Stimulated activated CD4-positive, alpha-beta T cell treated with anti-CD3 and anti-CD28 coated beads, TNF-alpha, amount 100 ng/mL, for 4 hours (primary cell): Measurements from ENCODE around the gene TSPAN15.

Experiments used
- DNase-seq, 3 experiments: peaks; one replicate each; pipeline ENCODE4 v3.0.0-alpha.2; 2020; ENCODE audit warnings: low read depth in 3 of 3

TSPAN15 gene

GRCh38 chr10:69466158-69466490, 14.9 kb downstream of the TSPAN15 start:
- no peak for DNase-seq

- no peak for DNase-seq
Observed at GRCh38 chr10:69466689-69467088, 15.4 kb downstream of the TSPAN15 start.

DNA sequence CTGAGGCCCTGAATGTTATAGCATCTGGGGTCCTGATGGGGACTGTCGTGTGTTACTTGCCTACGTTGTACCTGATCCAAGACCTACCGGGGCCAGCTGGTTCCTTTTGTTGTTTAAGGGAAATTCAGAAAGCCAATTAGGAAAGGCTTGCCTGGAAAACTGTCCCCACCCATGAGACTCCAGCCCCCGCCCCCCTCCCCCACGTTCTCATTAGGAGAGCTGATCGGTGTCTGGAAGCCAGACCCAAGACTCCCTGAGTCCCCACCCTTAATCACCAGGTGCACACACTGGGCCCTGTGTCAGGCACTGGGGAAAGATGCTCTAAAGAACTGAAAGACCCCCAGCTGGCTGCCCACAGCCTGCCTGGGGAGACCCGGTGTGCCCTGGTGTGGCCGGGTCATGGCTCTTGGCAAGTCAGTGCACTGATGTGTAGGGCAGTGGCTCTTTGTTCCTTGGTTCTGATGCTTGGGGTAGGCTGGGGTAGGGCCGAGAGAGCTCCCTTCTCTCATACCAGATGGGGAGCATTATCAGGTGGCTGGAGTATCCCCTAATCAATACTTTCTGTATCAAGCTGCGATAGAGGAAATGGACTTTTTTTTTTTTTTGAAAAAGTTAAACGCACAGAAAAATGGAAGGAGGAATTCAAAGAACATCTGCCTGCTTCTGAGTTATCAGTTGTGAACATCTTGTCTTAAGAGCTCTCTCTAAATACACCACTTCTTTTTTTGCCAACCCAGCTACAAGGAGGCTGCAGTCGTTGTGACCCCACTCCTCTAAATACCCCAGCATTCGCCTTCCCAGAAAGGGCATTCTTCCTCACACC, 16.9 kb downstream of the TSPAN15 start:
- no peak for DNase-seq

GRCh38 chr10:69468751-69469089, 17.5 kb downstream of the TSPAN15 start:
- DNase-seq: no peak

- DNase-seq: no peak
Observed at GRCh38 chr10:69469976-69470375, 18.7 kb downstream of the TSPAN15 start.

- DNase-seq: no peak
Observed at GRCh38 chr10:69470463-69471384, 19.5 kb downstream of the TSPAN15 start.

DNA sequence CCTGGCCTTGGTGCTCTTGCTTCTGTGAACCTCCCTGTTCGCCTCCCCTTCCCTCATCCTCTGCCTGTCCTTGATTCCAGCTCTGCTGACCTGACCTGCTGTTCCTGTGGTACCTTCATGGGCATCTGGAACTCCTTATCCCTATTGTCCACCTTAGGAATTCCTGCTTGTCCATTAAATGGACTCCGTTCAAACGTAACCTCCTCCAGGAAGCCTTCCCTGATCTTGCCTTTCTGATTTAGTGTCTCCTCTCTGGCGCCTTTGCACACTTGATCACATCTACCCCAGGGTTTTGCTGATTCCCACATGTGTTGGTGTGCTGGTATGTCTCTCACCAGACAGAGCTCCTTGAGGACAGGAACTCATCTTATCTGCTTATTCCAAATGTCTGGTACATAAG, 20.9 kb downstream of the TSPAN15 start:
- DNase-seq: no peak

DNA sequence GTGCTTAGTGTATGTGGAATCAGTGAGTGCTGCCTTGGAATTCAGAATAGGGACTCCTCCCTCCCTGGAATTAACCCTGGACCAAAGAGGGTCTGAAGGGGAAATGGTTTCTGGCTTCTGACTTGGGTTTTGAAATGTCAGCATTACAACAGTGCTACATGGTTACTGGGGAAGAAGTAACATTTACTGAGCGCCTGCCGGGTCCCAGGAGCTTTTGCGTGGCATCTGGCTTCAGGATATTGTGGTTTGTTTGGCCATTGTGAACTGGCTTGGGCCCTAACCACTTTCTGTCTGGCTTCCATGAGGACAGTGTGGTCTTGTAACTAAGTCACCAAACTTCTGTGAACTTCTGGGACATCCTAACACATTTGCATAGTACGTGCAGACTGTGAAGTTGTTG, 21.3 kb downstream of the TSPAN15 start:
- DNase-seq: no peak

DNA sequence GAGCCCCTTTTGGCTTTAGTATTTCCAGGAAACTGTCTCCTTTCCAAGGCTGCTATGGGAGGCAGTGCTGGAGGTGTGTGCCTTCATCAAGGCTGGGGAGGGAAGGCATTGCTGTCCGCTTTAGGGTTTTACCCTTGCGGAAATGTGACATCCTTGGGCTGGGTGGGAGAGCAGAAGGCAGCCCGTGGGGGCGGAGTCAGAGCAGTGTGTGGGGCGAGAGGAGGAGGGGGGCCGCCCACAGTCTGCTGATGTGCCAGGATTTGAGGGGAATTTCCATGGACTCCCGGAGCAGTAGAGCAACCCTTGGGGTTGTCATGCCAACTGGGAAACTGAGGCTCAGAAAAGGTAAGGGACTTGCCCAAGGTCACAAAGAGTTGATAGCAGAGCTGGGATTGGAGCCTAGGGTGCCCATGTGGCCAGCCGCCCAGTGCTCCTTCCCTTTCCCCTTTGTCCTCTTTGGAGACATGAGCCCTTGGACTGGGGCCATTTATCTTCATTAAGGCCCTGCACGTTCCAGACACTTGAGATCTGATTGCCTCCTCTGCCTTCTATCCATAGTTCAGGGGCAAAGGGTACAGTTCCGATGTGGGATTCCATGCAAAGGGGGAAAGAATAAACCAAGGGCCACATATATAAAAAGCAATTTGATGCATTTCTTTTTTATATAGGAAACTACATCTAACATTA, 22.2 kb downstream of the TSPAN15 start:
- no peak for DNase-seq

- DNase-seq: no peak
Observed at GRCh38 chr10:69474742-69475432, 23.6 kb downstream of the TSPAN15 start.

DNA sequence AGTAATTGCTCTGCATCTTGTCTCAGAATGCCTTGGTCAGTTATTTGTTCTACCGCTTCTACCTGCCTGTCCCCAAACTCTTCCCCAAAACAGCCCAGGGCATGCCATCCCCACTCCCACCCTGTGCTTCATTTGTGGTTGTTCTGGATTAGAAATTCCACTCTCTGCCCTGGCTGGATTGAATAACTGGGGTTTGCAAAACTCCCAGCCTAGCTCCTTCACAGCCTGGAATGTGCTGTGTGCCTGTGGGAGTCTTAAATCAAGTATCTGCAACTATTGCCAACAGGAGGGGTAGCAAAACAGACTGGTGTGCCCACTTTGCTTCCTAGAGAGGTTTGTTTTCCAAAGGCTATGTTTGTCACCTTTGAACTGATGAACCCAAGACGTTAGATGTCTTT, 24.2 kb downstream of the TSPAN15 start:
- no peak for DNase-seq

DNA sequence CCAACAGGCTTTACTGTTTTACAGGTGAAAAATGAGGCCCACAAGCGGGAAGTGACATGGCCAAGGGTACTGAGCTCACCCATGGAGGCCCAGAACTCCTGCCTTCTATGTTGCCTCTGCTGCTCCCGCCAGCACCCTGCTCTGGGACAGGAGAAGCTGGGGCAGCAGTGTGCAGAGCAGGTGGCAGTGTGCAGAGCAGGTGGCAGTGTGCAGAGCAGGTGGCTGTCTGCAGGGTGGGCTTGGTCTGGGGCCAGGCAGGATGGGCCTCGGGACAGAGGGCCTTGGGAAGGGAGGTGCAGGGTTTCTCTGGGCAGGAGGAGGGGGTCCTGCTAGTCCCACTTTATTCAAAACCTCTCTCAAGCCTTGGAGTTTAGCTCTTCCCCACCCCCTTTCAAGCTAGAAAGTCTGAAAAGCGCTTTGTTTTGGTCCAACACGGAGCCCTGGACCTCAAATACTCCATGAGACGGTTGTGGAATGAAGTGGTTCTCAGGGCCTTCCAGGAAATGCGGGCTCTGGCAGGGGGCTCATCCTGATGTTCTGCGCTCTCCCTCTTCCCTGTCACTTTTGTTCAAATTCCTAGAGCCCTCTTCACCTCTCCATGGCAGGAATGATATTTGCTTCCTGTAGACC, 26.8 kb downstream of the TSPAN15 start:
- no peak for DNase-seq

GRCh38 chr10:69479240-69480067, 28.2 kb downstream of the TSPAN15 start:
- DNase-seq: no peak

GRCh38 chr10:69480068-69480412, 28.8 kb downstream of the TSPAN15 start:
- DNase-seq: no peak

DNA sequence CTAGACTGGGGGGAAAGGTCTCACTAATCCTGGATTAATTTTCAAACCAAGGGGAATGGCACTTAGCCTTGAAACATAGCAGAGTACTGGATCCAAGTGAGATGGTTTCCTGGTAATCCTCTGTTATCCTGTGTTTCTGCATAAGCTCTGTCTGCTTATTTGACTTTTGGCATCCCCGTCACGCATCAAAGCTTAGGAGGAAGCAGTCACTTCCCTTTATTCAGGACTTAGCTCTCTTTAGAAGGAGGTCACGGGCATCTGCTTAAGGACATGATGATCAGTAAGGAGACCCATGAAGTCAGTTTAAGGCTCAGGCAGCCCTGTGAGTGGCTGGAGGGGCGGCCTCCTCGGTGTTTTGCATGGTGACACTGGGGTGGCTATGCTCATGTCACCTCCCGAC, 30.0 kb downstream of the TSPAN15 start:
- DNase-seq: no peak

GRCh38 chr10:69481811-69482524, 30.7 kb downstream of the TSPAN15 start:
- DNase-seq: no peak

DNA sequence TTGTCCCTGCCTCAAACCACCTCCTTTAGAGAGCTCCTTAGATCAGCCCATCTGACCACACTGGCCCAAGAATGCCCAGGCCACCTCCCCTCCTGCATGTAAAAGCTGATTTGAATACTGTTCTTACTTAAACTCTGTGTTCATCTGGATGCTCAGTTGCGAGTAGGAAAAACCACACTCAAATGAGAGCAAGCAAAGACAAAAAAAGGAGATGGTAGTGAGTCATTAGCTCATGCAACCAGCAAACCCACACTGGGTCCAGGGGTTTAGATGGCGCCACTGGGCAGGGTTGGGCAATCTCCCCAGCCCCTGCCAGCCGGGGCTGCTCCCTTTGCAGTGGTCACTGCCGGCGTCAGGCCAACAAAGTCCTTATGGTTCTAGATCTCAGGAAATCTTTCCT, 32.7 kb downstream of the TSPAN15 start:
- no peak for DNase-seq

DNA sequence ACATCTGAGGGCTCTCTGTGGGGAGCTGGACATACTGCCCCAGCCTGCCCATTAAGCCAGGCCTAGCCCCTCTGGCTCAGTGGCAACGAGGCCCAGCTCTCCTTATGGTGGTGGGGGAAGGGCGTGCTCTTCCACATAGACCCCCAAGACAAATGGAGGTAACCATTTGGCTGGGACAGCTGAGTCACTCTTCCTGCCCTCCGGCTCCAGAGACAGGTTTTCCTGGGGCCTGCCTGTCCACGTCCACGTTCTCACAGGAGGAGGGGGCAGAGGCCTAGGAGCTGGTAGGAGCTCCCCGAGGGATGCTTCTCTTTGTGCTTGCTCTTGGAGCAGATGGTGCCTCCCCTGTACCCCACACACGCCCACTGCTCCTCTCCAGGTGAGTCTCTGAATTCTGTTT, 33.5 kb downstream of the TSPAN15 start:
- DNase-seq: no peak

DNA sequence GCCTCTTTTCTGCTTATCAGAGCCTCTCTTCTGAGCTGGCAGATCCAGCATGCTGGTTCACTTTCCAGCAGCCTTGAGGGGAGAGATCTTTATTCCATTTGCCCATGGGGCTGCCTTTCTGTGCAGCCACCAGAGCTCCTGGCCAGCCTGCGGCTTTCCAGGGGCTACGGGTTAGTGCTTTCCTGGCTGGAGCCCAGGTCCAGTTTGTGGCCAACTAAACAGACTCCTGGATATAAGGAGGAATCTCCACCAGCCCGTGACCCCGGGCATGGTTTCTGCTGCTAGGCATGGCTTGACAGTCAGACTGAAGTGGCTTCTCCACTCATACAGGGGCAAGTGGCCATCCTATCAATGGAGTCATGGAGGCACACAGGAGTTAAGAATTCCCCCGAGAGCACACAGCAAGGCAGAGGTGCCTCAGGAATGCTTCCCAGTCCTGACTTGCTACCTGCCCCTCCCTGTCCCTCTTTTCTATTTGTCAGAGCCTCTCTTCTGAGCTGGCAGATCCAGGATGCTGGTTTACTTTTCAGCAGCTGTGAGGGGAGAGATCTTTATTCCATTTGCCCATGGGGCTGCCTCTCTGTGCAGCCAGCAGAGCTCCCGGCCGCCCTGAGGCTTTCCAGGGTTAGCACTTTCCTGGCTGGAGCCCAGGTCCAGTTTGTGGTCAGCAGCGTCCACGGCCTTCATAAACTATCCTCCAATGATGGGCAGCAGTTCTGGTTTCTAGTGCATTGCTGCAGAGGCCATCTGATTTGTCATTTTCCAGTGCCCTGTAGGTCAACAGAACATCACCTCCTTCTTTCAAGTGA, 35.9 kb downstream of the TSPAN15 start:
- DNase-seq: no peak
